NCI-H128 (cell line): ENCODE measurements around the gene NR2C2AP.

Experiments used
- DNase-seq: peaks from one replicate; lab custom pipeline; 2025; ENCODE audit not compliant: unreplicated experiment; lab: John Stamatoyannopoulos, UW

The NR2C2AP gene

GRCh38 chr19:19215792-19216191, 12.6 kb upstream of the NR2C2AP start:
- no peak for DNase-seq

DNA sequence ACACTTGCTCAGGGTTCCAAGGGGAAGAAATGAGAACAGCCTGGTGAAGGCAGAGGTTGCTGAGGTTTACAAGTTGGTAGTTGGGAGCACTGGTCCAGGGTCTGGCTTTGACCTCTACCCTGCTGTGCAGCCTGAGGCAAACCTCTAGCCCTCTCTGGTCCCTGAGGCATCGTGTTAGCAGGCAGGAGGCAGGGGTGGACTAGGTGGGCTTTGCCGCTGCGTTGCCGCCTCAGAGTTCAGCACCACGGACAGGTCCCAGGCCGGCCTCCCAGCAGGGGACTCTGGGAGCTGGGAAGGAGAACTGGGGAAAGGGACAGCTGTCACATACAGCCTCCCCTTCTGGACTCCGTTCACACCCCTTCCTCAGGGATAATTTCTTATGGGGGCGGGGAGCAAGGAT, 11.7 kb upstream of the NR2C2AP start:
- DNase-seq = no peak

DNA sequence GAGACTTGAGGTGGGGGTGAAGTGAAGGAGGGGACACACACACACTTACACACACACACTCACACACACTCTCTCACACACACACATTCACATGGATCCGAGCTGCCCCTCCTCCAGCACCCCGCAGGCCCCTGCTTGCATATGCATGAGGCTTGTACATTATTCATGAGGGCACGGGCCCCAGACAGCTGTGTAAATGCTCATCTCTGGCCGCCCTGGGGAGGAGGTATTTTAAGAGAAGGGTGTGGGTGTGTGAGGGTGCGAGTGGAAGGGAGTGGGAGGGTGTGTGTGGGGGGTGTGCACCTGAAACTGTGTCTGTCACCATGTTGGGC, 10.9 kb upstream of the NR2C2AP start:
- no peak for DNase-seq

- DNase-seq = no peak
These were observed 10.4 kb upstream of the NR2C2AP start for GRCh38 chr19:19213426-19214158.

- DNase-seq = no peak
These were observed 9.7 kb upstream of the NR2C2AP start for GRCh38 chr19:19212916-19213315.

DNA sequence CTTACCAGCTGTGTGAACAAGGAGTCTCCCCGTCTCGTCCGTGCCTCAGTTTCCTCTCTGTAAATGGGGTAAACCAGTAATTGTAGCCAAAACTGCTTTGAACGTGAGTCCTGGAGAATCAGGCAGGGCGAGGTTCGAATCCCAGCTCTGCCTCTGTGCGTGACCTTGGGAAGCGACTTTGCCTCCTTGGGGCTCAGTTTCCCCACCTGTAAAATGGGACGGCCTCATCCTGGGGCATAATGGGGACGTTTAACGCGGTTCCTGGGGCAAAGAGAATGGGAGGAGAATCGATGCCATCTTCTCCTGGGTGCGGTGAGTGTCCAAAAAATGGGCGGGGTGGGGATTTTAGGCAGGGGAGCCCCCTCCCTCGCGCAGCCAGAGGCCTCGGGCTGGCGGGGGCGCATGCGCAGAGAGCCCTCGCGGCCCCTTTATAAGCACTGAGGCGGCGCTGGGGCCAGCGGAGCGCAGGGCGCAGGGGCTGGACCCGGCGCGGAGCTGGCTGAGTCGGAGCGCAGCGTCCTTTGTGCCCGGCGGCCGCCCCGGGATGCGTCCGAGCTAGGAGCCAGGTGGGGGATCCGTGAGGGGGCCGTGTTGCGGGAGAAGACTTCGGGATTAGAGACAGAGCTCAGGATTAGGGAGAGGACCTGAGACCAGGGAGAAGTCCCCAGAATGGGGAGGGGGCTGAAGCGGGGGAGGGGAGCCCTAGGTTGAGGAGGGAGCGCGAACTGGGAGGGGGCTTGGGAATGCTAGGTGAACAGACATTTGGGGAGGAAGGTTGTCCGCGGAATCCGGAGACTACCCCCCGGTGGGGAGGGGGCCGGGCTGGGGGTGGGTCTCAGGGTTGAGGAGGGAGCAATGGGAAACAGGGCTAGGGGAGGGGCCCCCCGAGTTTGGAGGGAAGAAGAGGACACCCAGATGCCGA, 8.5 kb upstream of the NR2C2AP start, which contains the start of gene NCAN:
TSS of gene NCAN (plus strand) at position 460 of the 922 bp plus-strand sequence. CDS start 4,996 bp downstream, outside the sequence.
- DNase-seq = no peak

DNA sequence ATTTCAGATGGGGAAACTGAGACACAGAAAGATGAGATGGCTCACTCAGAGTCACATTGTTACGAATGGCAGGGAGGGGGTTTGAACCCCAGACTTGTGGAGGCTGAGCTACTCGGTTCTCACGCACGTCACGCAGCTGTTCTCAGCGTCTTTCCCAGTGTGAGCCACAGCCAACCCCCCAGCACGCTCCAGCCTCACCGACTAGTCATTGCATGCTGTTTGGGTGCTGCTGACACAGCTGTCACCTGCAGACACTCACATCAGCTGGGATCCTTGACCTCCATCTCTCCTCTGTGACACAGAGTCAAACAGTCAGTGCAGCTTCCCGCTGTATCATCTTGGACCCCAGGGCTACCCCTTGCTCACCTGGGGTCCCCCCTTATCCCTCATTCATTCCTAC, 6.2 kb upstream of the NR2C2AP start:
- no peak for DNase-seq

GRCh38 chr19:19207637-19208572, 4.7 kb upstream of the NR2C2AP start:
- DNase-seq = no peak

- no peak for DNase-seq
These were observed 3.7 kb upstream of the NR2C2AP start for GRCh38 chr19:19206938-19207337.

DNA sequence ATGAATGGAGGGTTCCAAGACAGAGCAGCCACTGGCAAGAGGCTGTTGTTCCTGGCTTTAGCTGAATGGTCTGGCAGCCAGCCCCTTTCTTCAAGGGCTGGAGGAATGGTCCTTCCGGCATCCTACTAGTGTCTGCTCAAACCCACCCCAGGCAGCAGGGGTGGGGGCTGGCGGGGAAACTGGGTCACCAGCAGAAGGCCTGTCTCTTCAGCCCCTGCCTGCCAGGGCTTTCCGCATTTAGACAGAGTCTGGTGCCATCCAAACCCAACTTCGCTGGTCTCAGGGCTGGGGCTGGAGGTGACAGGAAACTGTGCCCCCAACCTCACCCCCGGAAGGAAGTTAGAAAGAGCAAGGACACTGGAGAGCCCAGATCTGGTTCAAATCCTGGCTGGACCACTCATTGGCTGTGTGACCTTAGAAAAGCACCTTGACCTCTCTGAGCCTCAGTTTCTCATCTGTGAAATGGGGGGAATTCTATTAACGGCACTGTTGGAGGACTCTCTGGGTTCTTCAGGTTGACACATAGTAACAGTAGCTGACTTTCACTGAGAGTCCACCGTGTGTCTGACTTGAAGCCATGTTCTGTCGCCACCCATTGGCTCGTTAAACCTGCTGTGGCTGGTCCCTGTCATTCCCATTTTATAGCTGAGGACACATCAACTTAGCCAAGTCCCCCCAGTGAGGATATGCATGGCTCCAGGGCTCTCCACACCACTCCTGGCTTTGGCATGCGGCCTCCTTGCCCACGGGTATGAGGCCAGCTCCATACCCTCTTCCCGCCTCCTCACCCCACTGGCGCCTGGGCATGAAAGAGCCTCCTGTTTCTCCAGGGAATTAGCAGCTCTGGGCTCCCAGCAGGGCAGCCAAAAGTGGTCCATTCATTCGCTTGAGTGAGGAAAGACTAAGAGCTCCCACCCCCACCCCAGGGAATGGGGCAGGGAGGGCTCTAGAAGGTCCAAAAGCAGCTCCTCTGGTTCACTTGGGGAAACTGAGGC, 2.5 kb upstream of the NR2C2AP start:
- no peak for DNase-seq

GRCh38 chr19:19204181-19204580, 967 bp upstream of the NR2C2AP start:
- DNase-seq = no peak

DNA sequence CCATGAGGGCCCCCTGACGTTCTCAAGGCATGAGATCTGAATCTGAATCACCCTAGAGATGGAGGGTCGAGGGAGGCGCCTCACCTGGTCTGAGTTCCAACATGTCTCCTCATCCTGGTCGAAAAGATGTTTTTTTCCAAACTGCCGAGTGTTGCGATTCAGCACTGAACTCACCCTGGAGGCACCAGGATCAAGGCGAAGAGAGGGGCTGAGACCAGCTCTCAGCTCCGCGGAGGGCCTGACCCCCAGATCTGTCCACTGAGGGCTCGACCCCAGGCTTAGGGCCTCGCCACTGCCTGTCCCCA, 555 bp downstream of the NR2C2AP start:
- DNase-seq = no peak

- DNase-seq = no peak
These were observed 1.2 kb downstream of the NR2C2AP start for GRCh38 chr19:19201697-19202630.

DNA sequence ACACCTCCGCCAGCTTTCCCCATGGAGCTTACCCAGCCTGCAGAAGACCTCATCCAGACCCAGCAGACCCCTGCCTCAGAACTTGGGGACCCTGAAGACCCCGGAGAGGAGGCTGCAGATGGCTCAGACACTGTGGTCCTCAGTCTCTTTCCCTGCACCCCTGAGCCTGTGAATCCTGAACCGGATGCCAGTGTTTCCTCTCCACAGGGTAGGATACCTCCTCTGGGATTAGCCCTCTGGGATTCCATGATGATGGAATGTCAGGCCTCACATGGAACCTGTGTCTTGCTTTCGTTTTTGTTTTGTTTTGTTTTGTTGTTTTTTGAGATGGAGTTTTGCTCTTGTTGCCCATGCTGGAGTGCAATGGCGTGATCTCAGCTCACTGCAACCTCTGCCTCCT, 9.3 kb downstream of the NR2C2AP start:
- no peak for DNase-seq

DNA sequence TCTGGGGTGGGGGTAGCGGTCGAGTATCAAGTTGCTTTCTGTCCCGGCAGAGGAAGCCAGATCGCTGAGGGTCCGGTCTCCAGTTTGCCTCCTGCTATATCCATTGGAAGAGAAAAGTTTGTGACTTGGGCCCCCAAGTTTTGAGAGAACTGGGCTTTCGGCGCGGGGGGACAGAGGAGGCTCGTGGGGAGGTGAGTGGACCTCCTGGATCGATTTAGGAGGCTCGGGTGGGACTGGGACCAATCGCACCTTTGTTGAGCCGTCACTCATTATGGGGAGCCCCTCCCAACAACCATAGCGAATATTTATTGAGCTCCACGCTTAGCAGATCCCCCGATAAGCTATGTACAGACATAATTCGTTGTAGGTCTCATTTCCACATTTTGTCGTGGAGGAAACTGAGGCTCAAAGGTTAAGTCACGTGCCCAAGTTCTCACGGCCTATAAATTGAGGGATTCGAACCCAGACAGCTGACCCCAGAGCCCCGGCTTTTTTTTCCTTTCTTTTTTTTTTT, 10.2 kb downstream of the NR2C2AP start:
- no peak for DNase-seq

DNA sequence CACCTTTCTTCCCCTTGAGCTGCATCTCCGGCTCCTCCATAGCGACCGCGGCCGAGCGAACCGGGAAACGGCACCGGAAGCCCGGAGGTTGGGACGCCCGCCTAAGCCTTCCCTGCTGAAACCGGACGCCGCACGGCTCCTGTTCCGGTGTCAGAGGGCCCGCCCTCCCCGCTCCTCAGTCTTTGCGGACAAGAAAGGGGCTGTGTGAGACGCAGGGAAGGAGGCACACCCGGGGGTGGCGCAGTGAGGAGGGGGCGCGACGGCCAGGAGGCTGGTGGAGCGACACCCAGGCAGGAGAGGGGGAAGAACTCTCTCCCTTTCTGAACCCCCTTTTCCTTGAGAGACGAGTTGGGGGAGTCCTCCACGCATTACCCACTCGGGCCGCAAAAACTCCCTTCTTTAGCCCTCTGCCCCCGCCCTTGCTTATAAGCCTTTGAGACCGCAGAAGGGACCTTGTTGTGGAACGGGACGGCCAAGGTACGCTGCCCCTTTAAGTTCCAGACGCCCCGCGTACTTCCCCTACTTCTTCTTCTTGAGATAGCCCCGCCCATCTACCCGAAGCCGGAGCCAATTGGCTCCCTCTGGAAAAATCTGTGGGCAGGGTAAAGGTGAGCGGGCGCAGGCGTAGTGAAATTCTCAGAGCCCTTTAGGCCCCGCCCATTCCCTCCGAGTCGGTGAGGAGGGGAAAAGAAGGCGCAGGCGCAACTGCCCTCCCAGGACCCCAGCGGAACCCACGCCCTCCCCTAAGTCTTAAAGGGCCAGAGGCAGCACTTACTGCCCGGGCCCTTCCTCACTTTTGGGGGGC, 10.9 kb downstream of the NR2C2AP start, which contains the start of the genes BORCS8 and RFXANK:
TSS of gene BORCS8 (minus strand) at position 75 of the 805 bp plus-strand sequence. CDS start at position 40, 35 bp downstream.
TSS of gene RFXANK (plus strand) at position 181 of the 805 bp plus-strand sequence. CDS start 1,689 bp downstream, outside the sequence.
- peak; percentile 99 for DNase-seq

- no peak for DNase-seq
These were observed 11.5 kb downstream of the NR2C2AP start for GRCh38 chr19:19191768-19192077.

- DNase-seq = no peak
These were observed 16.5 kb downstream of the NR2C2AP start for GRCh38 chr19:19186742-19187141.
